Activated T-cell treated with anti-CD3 and anti-CD28 coated beads, Interleukin-2, amount 50 U/mL, for 72 hours (primary cell): Measurements from ENCODE around the gene DACT2. TPM values are rescaled to one million over a fixed set of nuclear protein-coding genes. Genes with fewer than 3 reads are reported as not detected.

Source experiments
- ATAC-seq, 2 donors: fragments of 150-1000 bp; cut with Tn5 transposase; replicated peaks in 1 of 2; 2 replicates each; pipeline ENCODE4 v1.10.0; 2021; ENCODE audit warnings: moderate library complexity in 2 of 2, mild to moderate bottlenecking in 1 of 2
- DNase-seq, 2 donors: peaks; one replicate each; pipeline ENCODE4 v3.0.0; 2021 to 2022; ENCODE audit warnings: mixed read lengths in 1 of 2
- H3K27ac Mint-ChIP-seq: one replicate; pipeline ENCODE4 v1.8.0; 2022; ENCODE audit warnings: mild to moderate bottlenecking, moderate library complexity, mixed read lengths
- H3K27me3 Mint-ChIP-seq: one replicate; pipeline ENCODE4 v1.8.0; 2022; ENCODE audit warnings: low read depth, mixed read lengths
- H3K36me3 Mint-ChIP-seq, 2 donors: one replicate each; pipeline ENCODE4 v1.8.0; 2022; ENCODE audit warnings: mixed read lengths in 2 of 2, mild to moderate bottlenecking in 1 of 2; ENCODE audit not compliant: insufficient read depth in 2 of 2
- H3K4me1 Mint-ChIP-seq: one replicate; pipeline ENCODE4 v1.8.0; 2022; ENCODE audit warnings: low read depth, mixed read lengths
- H3K4me3 Mint-ChIP-seq, 2 donors: one replicate each; pipeline ENCODE4 v1.8.0; 2022; ENCODE audit warnings: mild to moderate bottlenecking in 2 of 2, mixed read lengths in 2 of 2, moderate library complexity in 2 of 2
- H3K9me3 Mint-ChIP-seq, 2 donors: one replicate each; pipeline ENCODE4 v1.8.0; 2022; ENCODE audit warnings: mixed read lengths in 2 of 2
- total RNA-seq, 2 donors: library from RNA; stranded (reverse); gene quantifications; one replicate each; pipeline ENCODE4 v1.2.3, GENCODE V29; 2022

DACT2 gene
- total RNA-seq, 2 donors from 2014 or later, result 0.14 to 1.3 TPM

- peaks cover 12% of the 10 kb centered on the region for H3K27me3 Mint-ChIP-seq
- H3K4me1 Mint-ChIP-seq, result no peaks in the 10 kb centered on the region
- DNase-seq, result no peak
- no peak overlapping the region for H3K4me3 Mint-ChIP-seq
- no peaks in the 10 kb centered on the region for H3K36me3 Mint-ChIP-seq
- no peaks in the 10 kb centered on the region for H3K9me3 Mint-ChIP-seq
- ATAC-seq, result no peak
- no peak overlapping the region for H3K27ac Mint-ChIP-seq
Observed at GRCh38 chr6:168310403-168310802, 9.2 kb downstream of the DACT2 start.

- no peak for DNase-seq
- Mint-ChIP-seq H3K36me3 (no peaks in the 10 kb centered on the region), H3K9me3 (no peaks in the 10 kb centered on the region), H3K27me3 (peaks cover 12% of the 10 kb centered on the region), H3K27ac (no peak overlapping the region), H3K4me1 (no peaks in the 10 kb centered on the region), H3K4me3 (no peak overlapping the region)
- no peak for ATAC-seq
Observed at GRCh38 chr6:168309997-168310396, 9.6 kb downstream of the DACT2 start.

GRCh38 chr6:168309183-168309582 is 10.4 kb downstream of the DACT2 start:
- Mint-ChIP-seq H3K4me1 (no peaks in the 10 kb centered on the region), H3K27ac (no peak overlapping the region), H3K27me3 (peaks cover 19% of the 10 kb centered on the region), H3K9me3 (no peaks in the 10 kb centered on the region), H3K4me3 (no peak overlapping the region), H3K36me3 (no peaks in the 10 kb centered on the region)
- DNase-seq, result no peak
- ATAC-seq, result no peak

- ATAC-seq, result no peak
- H3K9me3 Mint-ChIP-seq, result no peaks in the 10 kb centered on the region
- H3K4me1 Mint-ChIP-seq, result no peaks in the 10 kb centered on the region
- H3K27ac Mint-ChIP-seq, result no peak overlapping the region
- no peak overlapping the region for H3K4me3 Mint-ChIP-seq
- H3K36me3 Mint-ChIP-seq, result no peaks in the 10 kb centered on the region
- no peak for DNase-seq
- peaks cover 16% of the 10 kb centered on the region for H3K27me3 Mint-ChIP-seq
Observed at GRCh38 chr6:168308390-168309144, 11.0 kb downstream of the DACT2 start.

GRCh38 chr6:168307695-168308021 is 11.9 kb downstream of the DACT2 start:
- H3K36me3 Mint-ChIP-seq, result no peaks in the 10 kb centered on the region
- DNase-seq (no peak), ATAC-seq (no peak)
- H3K9me3 Mint-ChIP-seq, result no peaks in the 10 kb centered on the region
- H3K27me3 Mint-ChIP-seq, result peaks cover 16% of the 10 kb centered on the region
- no peak overlapping the region for H3K4me3 Mint-ChIP-seq
- no peak overlapping the region for H3K27ac Mint-ChIP-seq
- H3K4me1 Mint-ChIP-seq, result no peaks in the 10 kb centered on the region

- Mint-ChIP-seq H3K4me1 (no peaks in the 10 kb centered on the region), H3K36me3 (no peaks in the 10 kb centered on the region), H3K27me3 (peaks cover 17% of the 10 kb centered on the region), H3K27ac (no peak overlapping the region), H3K4me3 (no peak overlapping the region), H3K9me3 (no peaks in the 10 kb centered on the region)
- no peak for ATAC-seq
- DNase-seq, result no peak
Observed at GRCh38 chr6:168307015-168307694, 12.4 kb downstream of the DACT2 start.

- Mint-ChIP-seq H3K36me3 (no peaks in the 10 kb centered on the region), H3K27me3 (peaks cover 24% of the 10 kb centered on the region), H3K9me3 (no peaks in the 10 kb centered on the region), H3K4me3 (no peak overlapping the region), H3K4me1 (no peaks in the 10 kb centered on the region), H3K27ac (no peak overlapping the region)
- ATAC-seq (no peak), DNase-seq (no peak)
Observed at GRCh38 chr6:168305863-168306262, 13.7 kb downstream of the DACT2 start.

- peaks cover 24% of the 10 kb centered on the region for H3K27me3 Mint-ChIP-seq
- H3K27ac Mint-ChIP-seq, result no peak overlapping the region
- H3K4me3 Mint-ChIP-seq, result no peak overlapping the region
- H3K9me3 Mint-ChIP-seq, result no peaks in the 10 kb centered on the region
- no peaks in the 10 kb centered on the region for H3K4me1 Mint-ChIP-seq
- DNase-seq, result no peak
- no peak for ATAC-seq
- no peaks in the 10 kb centered on the region for H3K36me3 Mint-ChIP-seq
Observed at GRCh38 chr6:168305096-168305749, 14.4 kb downstream of the DACT2 start.

- no peaks in the 10 kb centered on the region for H3K4me1 Mint-ChIP-seq
- no peak for DNase-seq
- no peaks in the 10 kb centered on the region for H3K9me3 Mint-ChIP-seq
- H3K27ac Mint-ChIP-seq, result no peak overlapping the region
- H3K4me3 Mint-ChIP-seq, result no peak overlapping the region
- no peak for ATAC-seq
- H3K27me3 Mint-ChIP-seq, result peaks cover 24% of the 10 kb centered on the region
- H3K36me3 Mint-ChIP-seq, result no peaks in the 10 kb centered on the region
Observed at GRCh38 chr6:168304752-168305015, 14.9 kb downstream of the DACT2 start.

GRCh38 chr6:168303982-168304751 is 15.4 kb downstream of the DACT2 start:
- no peak overlapping the region for H3K27ac Mint-ChIP-seq
- no peak overlapping the region for H3K4me3 Mint-ChIP-seq
- DNase-seq (no peak), ATAC-seq (no peak)
- H3K4me1 Mint-ChIP-seq, result no peaks in the 10 kb centered on the region
- no peaks in the 10 kb centered on the region for H3K9me3 Mint-ChIP-seq
- no peaks in the 10 kb centered on the region for H3K36me3 Mint-ChIP-seq
- H3K27me3 Mint-ChIP-seq, result peaks cover 24% of the 10 kb centered on the region

GRCh38 chr6:168302534-168302933 is 17.0 kb downstream of the DACT2 start:
- H3K36me3 Mint-ChIP-seq, result no peaks in the 10 kb centered on the region
- no peaks in the 10 kb centered on the region for H3K4me1 Mint-ChIP-seq
- ATAC-seq (no peak), DNase-seq (no peak)
- H3K27ac Mint-ChIP-seq, result no peak overlapping the region
- H3K27me3 Mint-ChIP-seq, result peaks cover 24% of the 10 kb centered on the region
- no peak overlapping the region for H3K4me3 Mint-ChIP-seq
- H3K9me3 Mint-ChIP-seq, result no peaks in the 10 kb centered on the region

GRCh38 chr6:168301648-168302398 is 17.8 kb downstream of the DACT2 start:
- H3K9me3 Mint-ChIP-seq, result no peaks in the 10 kb centered on the region
- no peaks in the 10 kb centered on the region for H3K4me1 Mint-ChIP-seq
- H3K27ac Mint-ChIP-seq, result no peak overlapping the region
- no peak overlapping the region for H3K4me3 Mint-ChIP-seq
- H3K36me3 Mint-ChIP-seq, result no peaks in the 10 kb centered on the region
- peaks cover 24% of the 10 kb centered on the region for H3K27me3 Mint-ChIP-seq
- DNase-seq (no peak), ATAC-seq (no peak)
